Measurements from ENCODE around the gene CARD14. TPM values are rescaled to one million over a fixed set of nuclear protein-coding genes. Genes with fewer than 3 reads are reported as not detected.

The CARD14 gene
- total RNA-seq, 1 donor from 2014 or later, result 0.30 TPM

DNA sequence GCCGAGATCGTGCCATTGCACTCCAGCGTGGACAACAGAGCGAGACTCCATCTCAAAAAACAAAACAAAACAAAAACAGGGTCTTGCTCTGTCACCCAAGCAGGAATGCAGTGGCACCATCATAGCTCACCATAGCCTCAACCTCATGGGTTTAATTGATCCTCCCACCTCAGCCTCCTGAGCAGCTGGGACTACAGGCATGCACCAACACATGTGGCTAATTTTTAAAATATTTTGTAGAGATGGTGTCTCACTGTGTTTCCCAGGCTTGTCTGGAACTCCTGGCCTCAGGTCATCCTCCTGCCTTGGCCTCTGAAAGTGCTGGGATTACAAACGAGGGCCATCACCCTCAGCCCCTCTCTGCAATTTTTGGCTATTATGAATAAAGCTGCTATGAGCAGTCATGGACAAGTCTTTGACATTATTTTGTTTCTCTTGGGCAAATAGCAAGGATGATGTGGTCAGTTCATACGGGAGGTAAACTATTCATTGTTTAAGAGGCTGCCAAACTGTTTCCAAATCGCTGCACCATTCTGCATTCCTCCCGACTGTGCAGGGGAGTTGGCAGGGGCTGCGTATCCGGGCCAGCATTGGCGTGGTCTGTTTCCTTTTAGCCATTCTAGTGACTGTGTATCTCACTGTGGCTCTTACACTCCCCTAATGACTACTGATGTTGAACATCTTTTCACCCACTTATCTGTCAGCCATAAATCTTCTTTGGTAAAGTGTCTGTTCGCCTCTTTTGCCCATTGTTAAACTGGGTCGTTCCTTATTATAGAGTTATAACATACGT is 44.0 kb upstream of the CARD14 start:
- Mint-ChIP-seq H3K4me3 (ENCODE audit: unreplicated experiment) (no peak overlapping the region), H3K36me3 (ENCODE audit: low read depth) (no peaks in the 10 kb centered on the region), H3K4me1 (ENCODE audit: low read depth) (no peaks in the 10 kb centered on the region), H3K9me3 (ENCODE audit: low read depth) (no peaks in the 10 kb centered on the region), H3K27me3 (ENCODE audit: low read depth) (peaks cover 1% of the 10 kb centered on the region), H3K27ac (ENCODE audit: unreplicated experiment) (no peak overlapping the region)
- no peak for DNase-seq (ENCODE audit: low spot score)
- TF ChIP-seq CTCF (IDR thresholded peaks at IDR 0.05), result no peak

- no peak for DNase-seq (ENCODE audit: low spot score)
- H3K27ac Mint-ChIP-seq (ENCODE audit: unreplicated experiment), result no peak overlapping the region
- H3K36me3 Mint-ChIP-seq (ENCODE audit: low read depth), result no peaks in the 10 kb centered on the region
- TF ChIP-seq CTCF (IDR thresholded peaks at IDR 0.05), result no peak
- H3K27me3 Mint-ChIP-seq (ENCODE audit: low read depth), result peaks cover 1% of the 10 kb centered on the region
- H3K4me3 Mint-ChIP-seq (ENCODE audit: unreplicated experiment), result no peak overlapping the region
- H3K9me3 Mint-ChIP-seq (ENCODE audit: low read depth), result no peaks in the 10 kb centered on the region
- H3K4me1 Mint-ChIP-seq (ENCODE audit: low read depth), result no peaks in the 10 kb centered on the region
Measured at GRCh38 chr17:80126449-80126715, 43.4 kb upstream of the CARD14 start.

DNA sequence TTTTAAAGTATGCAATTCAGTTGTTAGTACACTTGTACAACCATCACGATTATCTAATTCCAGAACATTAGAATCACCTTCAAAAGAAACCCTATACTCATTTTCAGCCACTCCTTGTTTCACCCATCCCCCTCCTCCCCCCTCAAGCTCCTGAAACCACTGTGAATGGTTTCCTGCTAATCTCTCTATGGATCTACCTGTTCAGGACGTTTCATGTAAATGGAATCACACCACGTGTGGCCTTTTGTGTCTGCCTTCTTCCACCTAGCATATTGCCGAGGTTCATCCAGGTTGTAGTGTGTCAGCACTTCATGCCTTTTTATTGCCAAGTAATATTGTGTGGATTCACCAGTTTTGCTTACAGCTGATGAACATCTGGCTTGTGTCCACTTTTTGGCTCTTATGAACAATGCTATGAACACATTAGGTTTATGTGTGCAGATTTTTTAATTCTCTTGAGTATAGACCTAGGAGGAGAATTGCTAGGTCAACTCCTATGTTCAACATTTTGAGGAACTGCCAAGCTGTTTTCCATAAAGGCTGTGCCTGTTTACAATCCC is 40.7 kb upstream of the CARD14 start:
- no peak for DNase-seq (ENCODE audit: low spot score)
- no peak for TF ChIP-seq CTCF (IDR thresholded peaks at IDR 0.05)
- Mint-ChIP-seq H3K9me3 (ENCODE audit: low read depth) (no peaks in the 10 kb centered on the region), H3K4me1 (ENCODE audit: low read depth) (no peaks in the 10 kb centered on the region), H3K27me3 (ENCODE audit: low read depth) (peaks cover 1% of the 10 kb centered on the region), H3K27ac (ENCODE audit: unreplicated experiment) (no peak overlapping the region), H3K36me3 (ENCODE audit: low read depth) (peaks cover 13% of the 10 kb centered on the region), H3K4me3 (ENCODE audit: unreplicated experiment) (no peak overlapping the region)

- H3K9me3 Mint-ChIP-seq (ENCODE audit: low read depth), result no peaks in the 10 kb centered on the region
- H3K27ac Mint-ChIP-seq (ENCODE audit: unreplicated experiment), result no peak overlapping the region
- H3K4me1 Mint-ChIP-seq (ENCODE audit: low read depth), result no peaks in the 10 kb centered on the region
- DNase-seq (ENCODE audit: low spot score), result no peak
- H3K4me3 Mint-ChIP-seq (ENCODE audit: unreplicated experiment), result no peak overlapping the region
- H3K36me3 Mint-ChIP-seq (ENCODE audit: low read depth), result peaks cover 27% of the 10 kb centered on the region
- no peak for TF ChIP-seq CTCF (IDR thresholded peaks at IDR 0.05)
- peaks cover 1% of the 10 kb centered on the region for H3K27me3 Mint-ChIP-seq (ENCODE audit: low read depth)
Measured at GRCh38 chr17:80130992-80131391, 38.8 kb upstream of the CARD14 start.

- DNase-seq (ENCODE audit: low spot score), result no peak
- no peaks in the 10 kb centered on the region for H3K4me1 Mint-ChIP-seq (ENCODE audit: low read depth)
- H3K27me3 Mint-ChIP-seq (ENCODE audit: low read depth), result no peaks in the 10 kb centered on the region
- no peak overlapping the region for H3K27ac Mint-ChIP-seq (ENCODE audit: unreplicated experiment)
- H3K36me3 Mint-ChIP-seq (ENCODE audit: low read depth), result peaks cover 46% of the 10 kb centered on the region
- TF ChIP-seq CTCF (IDR thresholded peaks at IDR 0.05), result no peak
- H3K9me3 Mint-ChIP-seq (ENCODE audit: low read depth), result no peaks in the 10 kb centered on the region
- H3K4me3 Mint-ChIP-seq (ENCODE audit: unreplicated experiment), result no peak overlapping the region
Measured at GRCh38 chr17:80132906-80133625, 36.8 kb upstream of the CARD14 start.
